ENCODE results near the gene ADARB1.

The ADARB1 gene

GRCh38 chr21:45079351-45079750 is 5.0 kb downstream of the ADARB1 start:
- no peak for TF ChIP-seq ZFX (IDR thresholded peaks at IDR 0.05; ENCODE audit: borderline replicate concordance)
- TF ChIP-seq CTCF (IDR thresholded peaks at IDR 0.05): no peak
- H3K27ac ChIP-seq: no peak overlapping the region

GRCh38 chr21:45080232-45080631 is 5.9 kb downstream of the ADARB1 start:
- TF ChIP-seq CTCF (IDR thresholded peaks at IDR 0.05): no peak
- no peak for TF ChIP-seq ZFX (IDR thresholded peaks at IDR 0.05; ENCODE audit: borderline replicate concordance)
- no peak overlapping the region for H3K27ac ChIP-seq

- no peak overlapping the region for H3K27ac ChIP-seq
- TF ChIP-seq CTCF (IDR thresholded peaks at IDR 0.05): no peak
- TF ChIP-seq ZFX (IDR thresholded peaks at IDR 0.05; ENCODE audit: borderline replicate concordance): no peak
These were observed 6.4 kb downstream of the ADARB1 start for GRCh38 chr21:45080639-45081414.

- TF ChIP-seq ZFX (IDR thresholded peaks at IDR 0.05; ENCODE audit: borderline replicate concordance) (no peak), CTCF (IDR thresholded peaks at IDR 0.05) (no peak)
- no peak overlapping the region for H3K27ac ChIP-seq
These were observed 7.3 kb downstream of the ADARB1 start for GRCh38 chr21:45081636-45082035.

- TF ChIP-seq CTCF (IDR thresholded peaks at IDR 0.05) (no peak), ZFX (IDR thresholded peaks at IDR 0.05; ENCODE audit: borderline replicate concordance) (no peak)
- H3K27ac ChIP-seq: no peak overlapping the region
These were observed 8.4 kb downstream of the ADARB1 start for GRCh38 chr21:45082736-45083135.

- no peak overlapping the region for H3K27ac ChIP-seq
- TF ChIP-seq ZFX (IDR thresholded peaks at IDR 0.05; ENCODE audit: borderline replicate concordance): no peak
- no peak for TF ChIP-seq CTCF (IDR thresholded peaks at IDR 0.05)
These were observed 9.7 kb downstream of the ADARB1 start for GRCh38 chr21:45084121-45084520.

- H3K27ac ChIP-seq: no peak overlapping the region
- TF ChIP-seq ZFX (IDR thresholded peaks at IDR 0.05; ENCODE audit: borderline replicate concordance) (no peak), CTCF (IDR thresholded peaks at IDR 0.05) (no peak)
These were observed 10.6 kb downstream of the ADARB1 start for GRCh38 chr21:45084881-45085536.

All from 22Rv1 (cell line).